ENCODE results near the gene CCDC144A. TPM values are rescaled to one million over a fixed set of nuclear protein-coding genes. Genes with fewer than 3 reads are reported as not detected.
"Not testable (repeated sequence)": the region's sequence is repeated elsewhere in the genome, so short reads cannot be mapped to it uniquely, and the experiment has no call there.

CCDC144A gene
- total RNA-seq, 1 donor from 2014 or later, result 9.5 TPM

DNA sequence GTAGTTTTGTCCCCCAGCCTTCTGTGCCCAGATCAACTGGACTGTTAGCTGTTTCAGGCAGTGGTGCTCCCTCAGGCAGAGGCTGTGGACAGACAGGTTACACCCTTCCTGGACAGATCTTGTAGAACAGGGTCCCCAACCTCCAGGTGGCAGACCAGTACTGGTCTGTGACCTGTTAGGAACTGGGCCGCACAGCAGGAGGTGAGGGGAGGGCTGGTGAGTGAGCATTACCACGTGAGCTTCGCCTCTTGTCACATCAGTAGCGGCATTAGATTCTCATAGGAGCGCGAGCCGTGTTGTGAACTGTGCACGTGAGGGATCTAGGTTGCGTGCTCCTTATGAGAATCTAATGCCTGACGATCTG lies 61.9 kb downstream of the CCDC144A start:
- not testable (repeated sequence) for DNase-seq (ENCODE audit: low spot score)

- DNase-seq (ENCODE audit: low spot score), result not testable (repeated sequence)
Measured at GRCh38 chr17:16757520-16757919, 67.5 kb downstream of the CCDC144A start.

DNA sequence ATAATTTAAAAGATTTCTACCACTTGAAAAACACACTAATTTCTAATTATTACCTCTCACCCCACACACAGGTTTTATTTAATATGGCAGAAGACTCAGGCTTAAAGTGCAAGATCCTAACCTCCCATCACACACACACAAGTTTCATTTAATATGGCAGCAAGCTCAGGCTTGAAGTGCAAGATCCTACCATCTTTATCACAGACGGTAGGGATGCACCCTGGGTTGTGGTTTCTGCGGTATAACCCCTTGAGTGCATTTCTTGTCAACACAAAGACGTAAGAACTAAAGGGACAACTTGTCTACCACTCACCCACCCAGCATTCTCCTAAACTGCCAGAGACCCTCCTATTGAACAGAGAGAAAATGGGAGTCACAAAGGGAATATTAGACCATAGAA lies 68.1 kb downstream of the CCDC144A start:
- DNase-seq (ENCODE audit: low spot score), result not testable (repeated sequence)

GRCh38 chr17:16768290-16769175 lies 78.5 kb downstream of the CCDC144A start:
- DNase-seq (ENCODE audit: low spot score), result not testable (repeated sequence)

- not testable (repeated sequence) for DNase-seq (ENCODE audit: low spot score)
Measured at GRCh38 chr17:16772394-16773145, 82.5 kb downstream of the CCDC144A start.

- DNase-seq (ENCODE audit: low spot score), result not testable (repeated sequence)
Measured at GRCh38 chr17:16773146-16773522, 83.1 kb downstream of the CCDC144A start.

DNA sequence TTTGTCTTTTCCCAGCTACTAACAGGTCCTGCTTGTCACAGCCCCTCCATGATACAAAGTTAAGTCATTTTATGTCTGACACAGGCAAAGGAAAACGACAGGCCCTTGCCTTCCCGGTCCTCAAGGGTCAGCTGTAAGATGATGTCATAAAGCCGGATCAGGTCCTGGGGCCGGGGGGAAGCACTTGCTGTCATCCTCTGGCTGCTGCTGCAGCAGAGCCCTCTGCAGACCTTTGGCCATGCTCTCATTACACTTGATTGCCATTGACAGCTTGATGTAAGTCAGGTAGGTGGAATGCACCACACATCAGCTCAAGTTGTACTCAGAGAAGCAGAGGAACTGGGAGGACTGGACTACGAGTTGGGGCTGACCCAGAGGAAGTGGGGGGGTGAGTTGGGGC lies 97.8 kb downstream of the CCDC144A start:
- DNase-seq (ENCODE audit: low spot score), result not testable (repeated sequence)

DNA sequence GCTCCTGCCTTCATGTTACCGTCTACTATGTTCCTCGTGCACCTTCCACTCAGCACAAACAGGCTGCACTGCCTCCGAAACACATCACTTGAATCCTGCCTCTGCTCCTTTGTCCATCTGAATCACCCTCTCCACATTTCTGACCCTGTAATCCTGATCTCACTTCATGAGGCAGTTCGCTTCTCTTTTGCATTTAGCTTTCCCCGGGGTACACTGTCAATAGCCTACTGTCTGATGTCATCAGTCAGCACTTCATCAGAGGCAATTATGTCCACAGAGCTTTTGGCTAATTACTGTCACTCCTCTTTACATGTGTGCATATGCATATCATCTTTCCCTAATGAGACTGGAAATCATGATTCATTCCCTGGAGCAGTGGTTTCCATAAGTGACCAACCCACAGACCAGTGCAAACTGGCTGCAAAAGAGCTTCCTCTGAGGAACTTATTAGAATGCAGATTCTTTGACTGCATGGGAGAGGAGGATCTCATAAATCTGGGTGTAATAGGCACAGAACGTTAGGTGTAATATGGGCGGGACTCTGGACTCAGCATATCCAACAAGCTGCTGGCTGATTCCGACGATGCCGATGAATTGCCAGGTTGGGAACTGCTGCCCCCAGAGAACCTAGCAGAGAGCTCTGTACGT lies 99.0 kb downstream of the CCDC144A start:
- DNase-seq (ENCODE audit: low spot score), result not testable (repeated sequence)

DNA sequence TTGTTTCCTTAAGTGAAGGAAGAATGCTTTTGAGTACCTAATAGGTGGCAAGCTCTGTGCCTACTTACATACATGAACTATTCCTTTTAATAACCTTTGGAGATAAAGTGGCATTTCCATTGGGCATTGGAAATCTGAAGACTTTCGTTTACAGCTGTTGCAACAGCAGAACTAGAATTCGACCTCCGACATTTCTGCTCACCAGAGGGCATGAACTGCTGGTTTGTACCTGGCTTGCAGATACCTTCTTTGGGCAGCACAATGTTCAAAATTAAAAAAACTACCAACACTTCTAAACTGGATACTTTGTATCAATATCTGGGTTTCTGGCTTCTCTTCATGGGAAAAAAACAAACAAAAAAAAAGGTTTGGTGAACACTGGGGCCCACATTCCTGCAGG lies 99.6 kb downstream of the CCDC144A start:
- not testable (repeated sequence) for DNase-seq (ENCODE audit: low spot score)

- not testable (repeated sequence) for DNase-seq (ENCODE audit: low spot score)
Measured at GRCh38 chr17:16790313-16790871, 100.4 kb downstream of the CCDC144A start.

DNA sequence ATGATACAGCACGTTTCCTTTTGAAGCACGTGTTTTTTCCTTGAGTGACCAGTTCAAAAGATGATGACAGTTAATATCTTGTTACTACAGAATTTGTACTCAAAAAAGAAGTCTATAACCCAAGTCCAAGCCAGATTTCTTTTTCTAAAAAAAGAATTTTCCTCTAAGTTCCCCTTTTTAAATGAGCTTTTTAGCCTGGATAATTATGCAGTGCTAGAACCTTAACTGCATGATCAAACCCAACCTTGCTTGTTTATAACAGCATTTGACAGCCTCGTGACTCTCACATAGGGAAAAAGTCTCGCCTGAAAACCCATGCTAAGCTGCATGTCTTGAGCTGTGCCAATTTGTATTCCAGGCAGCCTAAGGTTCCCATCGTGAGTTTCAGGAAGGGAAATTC lies 104.2 kb downstream of the CCDC144A start:
- DNase-seq (ENCODE audit: low spot score), result not testable (repeated sequence)

DNA sequence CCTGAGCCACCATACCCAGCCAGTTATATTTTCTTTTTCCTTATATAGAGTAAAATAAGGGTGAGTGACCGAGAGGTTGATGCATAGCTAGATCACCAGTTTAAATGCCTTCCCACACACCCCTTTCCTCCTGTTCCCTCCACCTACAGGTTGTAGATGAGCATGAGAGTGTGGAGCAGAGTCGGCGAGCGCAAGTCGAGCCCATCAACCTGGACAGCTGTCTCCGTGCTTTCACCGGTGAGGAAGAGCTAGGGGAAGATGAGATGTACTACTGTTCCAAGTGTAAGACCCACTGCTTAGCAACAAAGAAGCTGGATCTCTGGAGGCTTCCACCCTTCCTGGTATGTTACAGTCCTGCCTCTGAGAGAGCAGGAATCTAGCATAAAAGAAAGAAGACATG lies 105.9 kb downstream of the CCDC144A start:
- not testable (repeated sequence) for DNase-seq (ENCODE audit: low spot score)

DNA sequence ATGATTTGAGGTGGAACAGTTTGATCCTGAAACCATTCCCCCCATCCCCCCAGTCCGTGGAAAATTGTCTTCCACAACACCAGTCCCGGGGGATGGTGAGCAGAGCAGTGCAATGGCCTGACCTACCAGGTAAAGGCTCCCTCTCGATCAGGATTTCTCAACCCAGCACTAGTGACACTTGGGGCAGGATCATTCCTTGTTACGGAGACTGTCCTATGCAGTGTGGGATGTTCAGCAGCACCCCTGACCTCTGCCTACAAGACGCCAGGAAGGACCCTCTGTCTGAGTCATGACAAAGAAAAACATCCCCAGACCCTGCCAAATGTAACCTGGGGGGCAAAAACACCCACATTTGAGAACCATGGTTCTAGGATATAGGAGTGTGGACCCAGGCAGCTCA lies 114.8 kb downstream of the CCDC144A start:
- DNase-seq (ENCODE audit: low spot score), result not testable (repeated sequence)

DNA sequence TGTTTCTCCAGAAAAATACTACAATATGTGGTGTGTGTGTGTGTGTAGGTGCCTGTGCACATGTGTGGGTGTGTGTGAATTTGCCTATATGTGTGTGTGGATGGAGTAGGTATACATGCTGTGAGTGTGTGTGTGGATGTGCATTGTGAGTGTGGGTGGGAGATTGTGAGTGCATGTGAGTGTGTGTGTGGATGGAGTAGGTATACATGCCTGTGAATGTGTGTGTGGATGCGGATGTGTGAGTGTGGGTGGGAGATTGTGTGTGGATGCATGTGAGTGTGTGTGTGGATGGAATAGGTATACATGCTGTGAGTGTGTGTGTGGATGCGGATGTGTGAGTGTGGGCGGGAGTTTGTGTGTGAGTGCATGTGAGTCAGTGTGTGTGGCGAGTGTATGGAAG lies 116.6 kb downstream of the CCDC144A start:
- not testable (repeated sequence) for DNase-seq (ENCODE audit: low spot score)

DNA sequence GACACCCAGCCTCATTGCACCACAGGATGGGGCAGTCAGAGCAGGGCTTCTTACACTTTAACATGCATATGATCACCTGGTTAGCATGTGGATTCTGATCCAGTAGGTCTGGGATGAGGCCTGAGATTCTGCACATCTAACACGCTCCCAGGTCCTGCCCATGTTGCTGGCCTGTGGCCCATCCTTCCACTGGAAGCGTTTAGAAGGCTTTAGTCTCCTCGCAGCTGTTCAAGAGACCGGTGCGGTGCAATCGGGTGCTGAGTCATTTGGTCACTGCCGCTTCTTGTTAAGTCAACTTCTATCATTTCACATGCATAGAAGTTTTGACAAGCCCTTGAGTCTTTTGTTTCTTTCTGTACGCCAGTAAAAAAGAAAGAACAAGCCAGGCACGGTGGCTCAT lies 117.6 kb downstream of the CCDC144A start:
- not testable (repeated sequence) for DNase-seq (ENCODE audit: low spot score)

DNA sequence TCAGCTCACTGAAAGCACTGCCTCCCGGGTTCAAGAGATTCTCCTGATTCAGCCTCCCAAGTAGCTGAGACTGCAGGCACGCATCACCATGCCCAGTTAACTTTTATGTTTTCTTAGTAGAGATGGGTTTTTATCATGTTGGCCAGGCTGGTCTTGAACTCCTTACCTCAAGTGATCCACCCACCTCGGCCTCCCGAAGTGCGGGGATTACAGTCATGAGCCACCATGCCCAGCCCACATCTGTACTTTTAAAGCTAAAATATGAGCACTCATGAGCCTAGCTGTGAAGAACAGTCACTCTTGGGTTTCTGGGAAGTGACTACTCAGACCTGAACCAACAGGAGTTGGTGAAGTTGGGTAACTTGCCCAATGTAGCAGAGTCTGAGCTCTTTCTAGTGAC lies 120.2 kb downstream of the CCDC144A start:
- DNase-seq (ENCODE audit: low spot score), result not testable (repeated sequence)

- not testable (repeated sequence) for DNase-seq (ENCODE audit: low spot score)
Measured at GRCh38 chr17:16812126-16812525, 122.1 kb downstream of the CCDC144A start.

DNA sequence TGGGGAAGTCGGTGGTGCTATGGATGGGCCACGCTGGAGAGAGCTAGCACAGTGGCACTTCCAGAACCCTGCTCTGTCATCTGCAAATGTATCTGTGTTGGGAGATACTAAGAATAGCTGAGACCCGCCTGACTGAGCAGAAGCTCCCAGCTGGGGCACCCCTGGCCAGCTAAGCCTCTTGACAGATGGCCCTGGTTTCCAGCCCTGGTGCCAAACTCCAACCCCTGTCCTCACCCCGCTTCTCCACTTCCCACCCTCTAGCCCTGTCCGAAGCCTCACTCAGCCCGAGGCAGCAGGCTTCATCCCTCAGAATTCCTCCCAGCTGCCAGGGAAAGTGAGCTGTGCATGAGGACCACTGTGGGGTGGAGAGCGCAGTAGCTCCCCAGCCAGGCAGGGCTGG lies 124.4 kb downstream of the CCDC144A start:
- no peak for DNase-seq (ENCODE audit: low spot score)

DNA sequence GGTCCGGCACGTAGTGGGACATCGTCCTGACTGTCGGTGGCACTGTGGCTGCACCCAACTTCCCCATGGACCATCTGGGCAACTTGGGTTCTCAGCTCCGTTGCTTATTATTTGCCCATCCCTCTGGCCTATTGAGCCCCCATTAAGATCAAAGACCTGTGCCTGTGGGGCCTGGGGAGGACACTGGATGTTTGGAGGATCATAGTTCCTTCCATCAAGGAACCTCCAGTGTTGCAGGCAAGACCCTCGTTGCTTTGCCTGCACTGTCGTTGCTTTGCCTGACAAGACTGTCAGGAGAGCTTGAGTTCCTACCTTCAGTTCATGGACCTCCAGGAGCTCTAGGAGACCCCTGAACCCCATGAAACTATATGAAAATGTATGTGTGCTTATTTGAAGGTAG lies 127.2 kb downstream of the CCDC144A start:
- DNase-seq (ENCODE audit: low spot score), result no peak

DNA sequence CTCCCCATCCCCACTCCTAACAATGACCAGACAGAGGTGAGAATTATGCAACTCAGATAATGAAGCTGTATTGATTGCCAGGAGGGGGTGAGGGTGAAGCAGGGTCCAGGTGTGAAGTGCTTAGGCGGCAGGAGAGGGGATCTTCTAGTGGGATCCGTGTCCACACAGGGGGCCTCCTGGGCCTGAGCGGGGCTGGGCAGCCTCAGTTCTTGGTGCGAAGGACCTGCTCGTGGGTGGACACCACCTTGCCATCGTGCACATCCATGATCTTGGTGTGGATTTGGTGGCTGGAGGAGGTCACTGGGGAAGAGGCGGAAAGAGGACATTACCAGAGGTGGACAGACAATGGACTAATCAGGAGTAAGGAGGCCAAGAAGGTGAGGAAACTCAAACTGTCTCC lies 127.9 kb downstream of the CCDC144A start:
- not testable (repeated sequence) for DNase-seq (ENCODE audit: low spot score)

DNA sequence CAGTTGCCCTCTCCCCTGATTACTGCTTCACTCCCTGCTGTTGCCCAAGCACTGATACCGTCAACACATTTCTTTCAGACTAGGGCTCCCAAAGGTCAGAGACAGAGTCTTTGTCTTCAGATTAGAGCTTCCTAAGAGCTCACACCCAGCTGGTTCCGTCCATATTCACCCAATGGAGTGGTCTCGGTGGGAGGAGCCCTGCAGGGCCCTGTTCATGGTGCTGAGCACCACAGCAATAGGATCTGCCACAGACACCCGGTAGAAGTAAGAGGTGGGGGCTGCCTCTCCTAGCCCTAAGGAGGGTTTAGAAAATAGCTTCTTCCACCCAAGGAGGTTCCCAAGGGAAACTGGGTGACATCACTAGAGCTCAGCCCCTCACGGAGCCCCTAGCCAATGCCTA lies 128.3 kb downstream of the CCDC144A start:
- DNase-seq (ENCODE audit: low spot score), result no peak
